GM21786 (cell line): ENCODE measurements around the gene CDH4.

Experiments
- ATAC-seq: cut with Tn5 transposase; IDR thresholded peaks from one replicate; pipeline ENCODE4 v1.9.1; 2021; ENCODE audit not compliant: unreplicated experiment

Gene CDH4

DNA sequence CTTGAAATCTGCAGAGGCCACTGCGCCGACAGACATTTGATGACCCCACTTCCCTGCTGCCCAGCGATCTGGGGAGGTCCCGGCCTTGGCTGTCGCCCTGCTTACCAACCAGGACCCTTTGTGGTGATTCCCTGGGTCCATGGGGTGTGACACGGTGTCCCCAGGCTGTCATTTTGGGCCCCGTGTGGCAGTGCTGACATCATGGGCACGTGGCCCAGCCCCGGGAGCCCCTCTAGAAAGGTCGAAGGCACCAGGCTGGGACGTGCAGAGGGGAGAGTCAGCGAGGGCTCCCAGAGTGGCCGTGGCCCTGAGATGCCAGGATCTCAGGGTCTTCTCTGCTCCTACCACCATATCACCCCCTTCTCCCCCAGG is 643.6 kb downstream of the CDH4 start:
- no peak for ATAC-seq

DNA sequence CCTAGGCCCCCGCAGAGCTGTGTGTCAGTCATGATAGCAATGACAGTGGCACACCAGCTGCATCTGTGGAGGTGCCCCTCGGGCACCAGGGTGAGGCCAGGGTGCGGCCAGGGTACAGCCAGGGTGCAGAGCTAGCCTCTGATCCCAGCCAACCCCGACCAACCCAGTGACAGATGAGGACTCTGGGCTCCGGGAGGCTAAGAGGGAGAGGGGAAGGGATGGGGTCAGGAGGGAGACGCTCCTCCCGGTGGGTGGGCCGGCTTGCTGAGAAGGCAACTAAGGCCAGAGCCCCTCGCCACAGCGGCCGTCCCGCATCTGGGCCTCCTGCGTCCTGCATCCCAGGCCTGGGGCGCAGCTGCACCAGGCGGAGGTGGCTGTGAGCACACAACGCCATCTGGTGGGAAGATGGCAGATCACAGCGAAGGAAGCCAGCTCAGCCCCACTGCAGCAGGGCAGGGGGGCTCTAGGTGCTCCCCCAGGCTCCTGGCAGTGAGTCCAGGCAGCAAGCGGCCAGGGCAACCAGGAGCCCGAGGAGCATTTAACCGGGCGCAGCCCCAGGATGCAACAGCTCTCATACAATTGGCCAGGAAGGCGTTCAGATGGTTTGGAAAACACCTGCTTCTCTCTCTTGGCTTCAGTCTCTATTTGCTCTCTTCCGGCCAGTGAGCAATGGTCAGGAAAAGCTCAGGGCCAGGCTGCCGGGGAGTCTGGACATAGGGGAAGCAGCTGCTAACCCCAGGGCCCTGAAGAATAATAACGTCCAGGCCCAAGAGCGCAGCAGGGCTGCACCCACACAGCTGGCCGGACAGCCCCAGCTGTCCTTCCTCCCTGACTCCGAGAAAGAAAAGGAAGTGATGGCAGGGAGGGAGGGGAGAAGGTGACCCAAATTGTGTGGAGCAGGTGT is 644.2 kb downstream of the CDH4 start:
- no peak for ATAC-seq

DNA sequence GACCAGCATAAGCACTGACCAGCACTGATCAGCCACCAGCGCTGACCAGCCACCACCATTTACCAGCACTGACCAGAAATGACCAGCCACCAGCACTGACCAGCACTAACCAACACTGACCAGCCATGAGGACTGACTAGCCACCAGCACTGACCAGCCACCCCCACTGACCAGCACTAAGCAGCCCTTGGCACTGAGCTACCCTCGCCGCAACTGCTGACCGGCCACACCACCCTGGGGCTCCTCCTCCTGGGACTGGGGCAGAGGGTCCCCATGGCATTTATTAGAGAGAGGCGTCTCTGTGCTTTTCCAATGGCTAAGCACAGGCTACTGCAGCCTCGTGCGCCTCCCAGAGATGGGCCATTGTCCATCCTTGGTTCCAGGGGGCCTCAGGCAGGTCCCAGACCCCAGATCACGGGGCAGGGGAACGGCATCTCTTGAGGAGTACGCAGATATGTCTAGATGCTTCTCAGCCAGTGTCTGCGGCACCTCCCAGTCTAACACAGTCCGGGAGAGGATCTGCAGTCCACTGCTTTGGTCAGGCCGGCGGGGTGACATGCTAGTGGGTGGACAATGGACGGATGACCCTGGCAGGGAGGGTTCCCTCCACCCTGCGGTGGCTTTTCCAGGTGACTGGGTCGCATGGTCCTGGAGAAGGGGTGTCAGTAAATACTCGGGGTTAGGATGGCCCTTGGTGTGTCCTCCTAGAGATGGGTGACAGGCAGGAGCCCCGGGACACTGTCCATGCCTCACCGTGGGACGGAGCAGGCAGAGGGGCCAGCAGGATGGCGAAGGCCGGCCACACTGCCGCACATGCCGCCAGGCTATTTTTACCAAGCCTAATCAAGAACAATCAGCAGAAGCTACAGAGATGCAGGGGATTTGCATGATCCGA is 645.6 kb downstream of the CDH4 start:
- no peak for ATAC-seq

DNA sequence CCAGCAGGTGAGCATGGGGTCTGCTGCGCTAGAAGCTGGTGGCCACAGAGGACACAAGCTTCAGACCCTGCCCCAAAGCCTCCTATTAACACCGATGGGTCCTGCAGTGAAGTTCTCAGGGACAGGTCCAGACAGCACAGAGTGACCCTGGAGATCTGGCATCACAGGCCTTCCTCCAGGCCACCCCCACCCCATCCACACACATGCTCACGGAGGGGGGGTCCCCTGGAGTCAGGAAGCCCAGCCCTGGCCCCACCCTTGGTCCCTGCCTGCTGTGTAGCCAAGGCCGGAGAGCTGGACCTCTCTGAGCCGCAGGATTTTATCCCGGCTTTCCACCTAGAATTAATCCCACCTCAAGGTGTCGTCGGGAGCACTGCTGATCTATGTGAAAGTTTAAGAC is 646.3 kb downstream of the CDH4 start:
- no peak for ATAC-seq

DNA sequence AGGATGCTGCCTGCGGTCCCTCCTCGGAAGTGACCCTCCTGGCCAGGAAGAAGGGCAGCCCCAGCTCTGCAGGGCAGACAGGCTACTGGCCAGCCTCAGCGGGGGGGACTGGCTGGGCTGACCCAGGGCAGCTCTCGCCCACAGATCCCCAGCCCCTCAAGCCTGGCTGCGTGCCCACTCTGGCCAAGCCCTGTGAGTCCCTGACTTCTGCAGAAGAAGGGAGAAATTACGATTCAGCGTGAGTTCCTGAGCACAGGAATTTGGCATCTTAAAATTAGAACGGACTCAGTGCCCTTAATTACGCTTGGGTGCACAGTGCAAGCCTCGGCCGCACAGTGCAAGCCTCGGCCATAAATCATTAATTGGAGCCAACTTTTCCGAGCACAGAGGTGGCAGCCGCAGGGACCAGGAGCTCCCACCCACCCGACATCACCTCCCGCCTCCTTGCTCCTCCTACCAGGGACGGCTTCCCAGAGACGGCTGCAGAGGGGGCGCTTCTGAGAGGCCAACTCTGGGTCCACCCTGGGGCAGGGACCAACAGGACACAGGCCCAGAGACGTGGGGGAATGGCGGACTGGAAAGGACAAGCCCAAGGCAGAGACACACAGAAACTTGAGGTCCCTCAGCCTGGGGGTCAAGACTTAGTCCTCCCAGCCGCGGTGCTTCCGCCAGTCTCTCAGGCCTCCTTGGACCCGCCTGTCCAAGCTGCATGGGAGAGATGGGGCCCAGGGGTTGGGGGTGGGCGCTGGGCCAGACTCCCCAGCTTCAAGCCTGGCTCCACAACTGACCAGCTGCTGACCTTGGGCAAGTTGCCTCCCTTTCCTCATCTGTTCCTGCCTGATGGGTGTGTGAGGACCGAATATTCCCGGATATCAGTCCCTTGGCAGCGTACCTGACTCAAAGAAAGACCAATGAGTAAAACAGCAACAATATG is 648.2 kb downstream of the CDH4 start:
- no peak for ATAC-seq

DNA sequence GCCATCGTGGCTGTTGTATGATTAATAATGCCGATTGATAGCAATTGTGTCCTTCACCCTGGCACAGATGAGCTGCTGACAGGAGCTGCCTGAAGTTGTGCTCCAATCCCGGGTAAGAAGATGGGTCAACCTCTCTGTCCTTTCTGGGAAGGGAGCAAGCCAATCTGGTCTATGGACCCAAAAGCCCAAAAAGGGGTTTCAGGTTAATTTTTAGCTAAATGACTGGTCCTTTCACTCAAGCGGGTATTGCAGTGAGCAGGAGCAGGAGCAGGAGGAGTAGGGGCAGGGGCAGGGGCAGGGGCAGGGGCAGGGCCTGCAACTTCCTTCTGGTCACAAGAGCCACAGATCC is 648.9 kb downstream of the CDH4 start:
- ATAC-seq: no peak

- ATAC-seq: no peak
Measured at GRCh38 chr20:61901392-61902220, 649.5 kb downstream of the CDH4 start.

DNA sequence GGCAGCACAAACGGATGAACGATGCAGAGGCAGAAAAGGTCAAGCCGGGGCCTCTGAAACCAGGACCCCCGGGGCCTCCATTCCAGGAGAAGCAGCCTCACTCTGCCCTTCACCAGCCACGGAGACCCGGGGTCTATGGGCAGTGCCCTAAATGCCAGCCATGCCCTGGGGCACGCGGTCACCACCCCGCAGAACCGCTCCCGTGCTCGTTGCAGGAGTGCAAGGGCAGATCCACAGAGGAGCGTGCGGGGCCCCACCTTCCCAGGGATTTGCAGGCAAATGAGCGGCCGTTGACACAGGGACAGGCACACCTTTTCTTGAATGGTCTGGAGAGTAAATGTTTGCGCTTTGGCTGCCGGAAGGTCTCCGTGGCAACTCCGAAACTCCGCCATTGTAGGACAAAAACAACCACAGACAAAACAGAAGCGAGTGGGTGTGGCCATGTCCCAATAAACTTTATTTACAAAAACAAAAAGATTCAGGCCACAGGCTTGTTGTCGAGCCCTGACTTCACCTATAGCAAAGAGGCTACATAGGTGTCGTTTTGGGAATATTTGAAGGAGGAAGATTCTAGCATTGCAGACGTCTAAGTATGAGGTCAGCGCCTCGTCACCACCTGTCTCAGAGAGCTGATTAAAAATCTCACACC is 650.3 kb downstream of the CDH4 start:
- ATAC-seq: no peak

- ATAC-seq: no peak
Measured at GRCh38 chr20:61903575-61904340, 651.7 kb downstream of the CDH4 start.

- no peak for ATAC-seq
Measured at GRCh38 chr20:61904456-61904855, 652.4 kb downstream of the CDH4 start.

- no peak for ATAC-seq
Measured at GRCh38 chr20:61905781-61906523, 653.9 kb downstream of the CDH4 start.

- ATAC-seq: no peak
Measured at GRCh38 chr20:61907081-61907891, 655.2 kb downstream of the CDH4 start.

DNA sequence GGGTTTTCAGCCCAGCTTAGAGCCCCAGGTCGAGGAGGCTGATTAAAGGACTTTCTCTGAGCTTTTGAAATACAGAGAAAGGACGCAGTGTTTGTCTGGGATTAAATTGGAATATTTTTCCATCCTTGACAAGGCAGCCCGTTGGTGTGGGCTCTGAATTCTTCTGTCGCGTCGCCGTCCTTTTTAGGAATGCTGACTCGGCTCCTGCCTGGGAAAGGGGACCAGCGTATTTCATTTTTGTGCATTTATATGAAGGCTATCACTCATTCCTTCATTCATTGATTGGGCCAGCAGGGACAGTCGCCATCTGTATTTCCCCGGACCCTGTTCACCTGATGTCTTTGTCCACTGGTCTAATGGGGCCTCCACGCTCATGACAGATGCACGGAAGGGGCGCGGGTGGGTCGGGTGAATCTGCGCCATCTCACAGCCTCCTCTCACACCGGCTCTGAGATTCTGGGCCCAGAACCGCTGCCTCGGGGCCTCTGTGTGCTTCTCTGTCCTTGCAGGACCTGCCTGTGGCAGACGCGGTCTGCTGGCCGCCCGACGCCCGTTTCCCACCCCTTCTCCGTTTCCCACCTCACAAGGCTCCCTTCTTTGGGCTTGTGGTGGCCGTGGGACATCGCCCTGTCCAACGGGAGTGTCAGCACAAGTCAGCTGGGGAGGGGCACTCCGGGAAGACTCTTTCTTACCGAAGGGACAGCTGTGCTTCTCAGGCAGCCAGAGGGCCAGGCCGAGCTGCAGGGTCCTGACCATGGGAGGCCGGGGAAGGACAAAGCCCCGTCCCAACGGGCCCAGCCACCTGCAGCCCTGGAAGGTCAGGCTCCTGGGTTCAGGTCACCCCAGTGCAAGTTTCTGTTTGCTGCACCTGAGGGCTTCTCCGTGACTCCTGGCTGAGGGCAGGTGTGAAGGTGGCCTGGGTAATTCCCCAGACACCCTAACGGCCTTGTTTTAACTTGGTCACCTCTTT is 656.3 kb downstream of the CDH4 start:
- no peak for ATAC-seq

DNA sequence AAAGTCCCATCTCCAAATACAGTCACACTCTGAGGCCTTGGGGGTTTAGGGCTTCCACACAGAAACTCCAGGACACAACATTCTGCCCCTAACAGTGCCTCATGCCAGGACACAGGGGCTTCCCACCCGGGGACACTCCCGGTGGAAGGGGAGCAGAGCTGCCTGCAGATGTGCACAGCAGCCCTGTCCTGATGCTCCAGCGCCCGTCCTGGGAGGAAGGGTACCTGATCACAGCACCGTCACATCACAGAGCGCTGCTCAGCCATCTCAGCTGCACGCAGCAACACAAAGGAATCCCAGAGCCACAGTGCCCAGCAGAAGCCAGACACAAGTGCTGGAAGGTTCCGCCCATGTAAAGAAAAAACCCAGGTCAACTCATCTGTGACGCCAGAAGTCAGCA is 657.0 kb downstream of the CDH4 start:
- no peak for ATAC-seq

DNA sequence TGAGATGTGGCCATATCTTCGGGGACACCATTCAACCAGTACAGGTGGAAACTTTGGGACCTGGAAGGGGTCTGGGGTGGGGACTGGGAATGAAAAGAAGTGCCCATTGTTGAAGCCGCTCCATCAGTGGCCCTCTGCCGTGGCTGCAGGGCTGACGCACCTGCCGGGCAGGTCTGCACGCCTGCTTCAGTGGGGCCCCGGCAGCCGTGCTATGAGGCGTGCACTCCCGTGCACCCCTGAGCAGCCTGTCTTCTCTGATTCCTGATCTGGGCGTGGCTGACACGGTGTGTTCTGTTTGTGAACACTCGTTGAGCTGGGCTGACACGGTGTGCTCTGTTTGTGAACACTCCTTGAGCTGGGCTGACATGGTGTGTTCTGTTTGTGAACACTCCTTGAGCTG is 657.8 kb downstream of the CDH4 start:
- no peak for ATAC-seq

DNA sequence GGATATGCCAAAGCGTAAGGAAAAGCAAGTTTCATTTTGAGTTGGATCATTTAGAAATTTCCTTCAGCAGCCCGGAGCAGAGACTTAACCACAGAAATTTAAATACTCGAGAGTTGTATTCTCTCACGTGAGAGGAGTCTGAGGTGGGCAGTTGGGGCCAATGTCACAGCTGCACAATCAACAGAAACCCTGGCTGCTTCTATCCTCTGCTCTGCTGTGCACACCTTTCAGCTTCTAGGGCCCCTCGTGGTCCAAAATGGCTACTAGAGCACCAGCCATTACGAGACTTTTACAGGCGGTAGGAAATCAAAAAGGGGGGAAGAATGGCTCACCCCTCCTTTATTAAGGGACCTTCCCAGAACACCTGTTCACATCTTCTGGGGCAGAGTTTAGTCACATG is 659.8 kb downstream of the CDH4 start:
- ATAC-seq: no peak
